Endothelial cell of umbilical vein (primary cell): ENCODE data around the gene KIF26A. TPM values are rescaled to one million over a fixed set of nuclear protein-coding genes. Genes with fewer than 3 reads are reported as not detected.

Experiments
- BruUV-seq: library from RNA; stranded (reverse); fragments of 400-500 nt; replicated peaks from 2 replicates; lab custom pipeline; 2021; lab: Mats Ljungman, UMichigan
- CTCF ChIA-PET: fragments of 300-600, 350-600 bp; sonication (Branson Sonifier 250); formaldehyde crosslinking; loops from one replicate; lab custom pipeline; 2021; ENCODE audit warnings: antibody characterized with exemption, inconsistent platforms; lab: Charles Lee
- POLR2A ChIA-PET: fragments of 300-600, 350-600 bp; sonication (Branson Sonifier 250); formaldehyde crosslinking; loops from one replicate; lab custom pipeline; 2021; ENCODE audit warnings: antibody characterized with exemption, inconsistent platforms; lab: Charles Lee
- DNase-seq: peaks from one replicate; pipeline ENCODE4 v3.0.0-alpha.2; 2011; ENCODE audit warnings: low read depth, low spot score
- FAIRE-seq: peaks from 2 replicates; lab custom pipeline; 2011; peaks lifted over from hg19 to GRCh38; lab: Jason Lieb, UNC
- H2AFZ ChIP-seq: 2 replicates; pipeline ENCODE4 v1.6.0; 2012; ENCODE audit warnings: low read depth, low read length, control low read depth, inconsistent platforms
- H3K27ac ChIP-seq: 2 replicates; pipeline ENCODE4 v1.5.1; 2011; ENCODE audit warnings: low read depth, mild to moderate bottlenecking, control low read depth, low read length, moderate library complexity; ENCODE audit not compliant: insufficient read depth
- H3K27me3 ChIP-seq, 2 experiments: 2 replicates each; pipeline versions ENCODE4 v1.6.0 to v1.6.1; 2011; ENCODE audit warnings: low read length in 2 of 2, mixed read lengths in 1 of 2; ENCODE audit not compliant: control insufficient read depth in 2 of 2, insufficient read depth in 2 of 2
- H3K36me3 ChIP-seq, 2 experiments: 2 replicates in 1 of 2; 3 replicates in 1 of 2; pipeline ENCODE4 v1.5.1; 2011; ENCODE audit warnings: low read length in 2 of 2, mild to moderate bottlenecking in 1 of 2, moderate library complexity in 1 of 2; ENCODE audit not compliant: control insufficient read depth in 2 of 2, insufficient read depth in 2 of 2; ENCODE audit errors: extremely low read depth in 1 of 2
- H3K4me1 ChIP-seq: 3 replicates; pipeline ENCODE4 v1.5.1; 2011; ENCODE audit warnings: mild to moderate bottlenecking, low read length; ENCODE audit not compliant: control insufficient read depth, insufficient read depth; ENCODE audit errors: extremely low read depth
- H3K4me2 ChIP-seq: 2 replicates; pipeline ENCODE4 v1.6.1; 2011; ENCODE audit warnings: low read length, control low read depth, mixed read lengths; ENCODE audit not compliant: insufficient read depth
- H3K4me3 ChIP-seq, 3 experiments: fragments of 200-600 bp in 1 of 3; sonication (generic), shearing (Covaris generic) in 1 of 3; replicated peaks in 1 of 3; 2 replicates each; pipeline ENCODE4 v1.5.1; 2011 to 2016; ENCODE audit warnings: control low read depth in 3 of 3, low read length in 3 of 3, mild to moderate bottlenecking in 2 of 3, inconsistent platforms in 1 of 3, low read depth in 1 of 3, moderate library complexity in 1 of 3; ENCODE audit not compliant: insufficient read depth in 1 of 3
- H3K79me2 ChIP-seq: 2 replicates; pipeline ENCODE4 v1.6.0; 2012; ENCODE audit warnings: low read length, inconsistent platforms; ENCODE audit not compliant: control insufficient read depth, insufficient read depth
- H3K9ac ChIP-seq: replicated peaks from 2 replicates; pipeline ENCODE3; 2011; ENCODE audit warnings: low read length, control low read depth; ENCODE audit not compliant: insufficient read depth; ENCODE audit errors: extremely low read depth
- H3K9me1 ChIP-seq: replicated peaks from 3 replicates; pipeline ENCODE4 v1.6.0; 2011; ENCODE audit warnings: mild to moderate bottlenecking, low read length; ENCODE audit not compliant: control insufficient read depth, insufficient read depth; ENCODE audit errors: extremely low read depth
- H3K9me3 ChIP-seq: replicated peaks from 2 replicates; pipeline ENCODE4 v1.5.1; 2012; ENCODE audit warnings: low read length, inconsistent platforms; ENCODE audit not compliant: control insufficient read depth, insufficient read depth
- H4K20me1 ChIP-seq: replicated peaks from 2 replicates; pipeline ENCODE3; 2011; ENCODE audit warnings: mild to moderate bottlenecking, low read length; ENCODE audit not compliant: control insufficient read depth, insufficient read depth; ENCODE audit errors: extremely low read depth
- CTCF ChIP-seq, 2 donors: IDR thresholded peaks; 1 replicate in 1 of 2; 2 replicates in 1 of 2; pipeline ENCODE4 v1.5.1; 2011; ENCODE audit warnings: low read length in 2 of 2, mild to moderate bottlenecking in 2 of 2, moderate library complexity in 2 of 2, control low read depth in 1 of 2, inconsistent platforms in 1 of 2, low read depth in 1 of 2; ENCODE audit not compliant: insufficient read depth in 1 of 2; ENCODE audit errors: extremely low read depth in 1 of 2
- EZH2 ChIP-seq: IDR thresholded peaks from 2 replicates; pipeline ENCODE4 v1.6.1; 2012; ENCODE audit warnings: borderline replicate concordance, low read depth, mild to moderate bottlenecking, moderate library complexity, low read length, inconsistent platforms; ENCODE audit not compliant: severe bottlenecking
- FOS ChIP-seq: IDR thresholded peaks from 2 replicates; pipeline ENCODE4 v1.6.1; 2011; ENCODE audit warnings: mild to moderate bottlenecking, low read length, moderate library complexity, borderline replicate concordance; ENCODE audit not compliant: insufficient read depth
- GATA2 ChIP-seq: IDR thresholded peaks from 2 replicates; pipeline ENCODE4 v1.7.0; 2011; ENCODE audit warnings: low read depth, mild to moderate bottlenecking, moderate library complexity, mixed read lengths, low read length; ENCODE audit not compliant: insufficient read length, insufficient read depth
- JUN ChIP-seq: IDR thresholded peaks from 2 replicates; pipeline ENCODE4 v1.6.1; 2011; ENCODE audit warnings: borderline replicate concordance, low read depth; ENCODE audit not compliant: insufficient read length, insufficient read depth
- MAX ChIP-seq: IDR thresholded peaks from 2 replicates; pipeline ENCODE4 v1.6.1; 2011; ENCODE audit not compliant: insufficient read depth, insufficient read length
- MYC ChIP-seq: IDR thresholded peaks from one replicate; pipeline ENCODE4 v1.6.1; 2011; ENCODE audit warnings: mild to moderate bottlenecking, low read depth, low read length
- POLR2A ChIP-seq: IDR thresholded peaks from 2 replicates; pipeline ENCODE4 v1.6.1; 2012; ENCODE audit warnings: low read depth, mild to moderate bottlenecking, control low read depth, low read length
- POLR2AphosphoS5 ChIP-seq: IDR thresholded peaks from 2 replicates; pipeline ENCODE4 v1.6.1; 2012; ENCODE audit warnings: low read depth, mild to moderate bottlenecking, control low read depth, low read length, moderate library complexity; ENCODE audit not compliant: insufficient read depth
- dilution Hi-C: fragments of 300-500 bp; cut with MboI; formaldehyde crosslinking; loops from one replicate; pipeline ENCODE4 v1.15.0; 2019; ENCODE audit warnings: low sequenced_read_pairs; ENCODE audit not compliant: extremely low pct_ligation_motif_present
- intact Hi-C: fragments of 100-400 bp; cut with micrococcal nuclease; formaldehyde crosslinking; loops from one replicate; pipeline ENCODE4 v1.10.0; 2022
- polyA plus RNA-seq, 4 experiments: library from polyadenylated mRNA; depleted of rRNA in 3 of 4; stranded (reverse) in 3 of 4; unstranded in 1 of 4; fragments of >200 nt; gene quantifications; 2 replicates each; pipeline versions ENCODE4 v1.2.1 to v1.2.3, GENCODE V29; 2011 to 2012; ENCODE audit warnings: missing spikeins in 1 of 4
- total RNA-seq: library from RNA; stranded (reverse); gene quantifications from 2 replicates; pipeline ENCODE4 v1.2.3, GENCODE V29; 2021

KIF26A gene
- total and polyA plus RNA-seq, 2 donors (not counting 3 experiments of a cell fraction or from before 2014, with no cell fraction given): 3.6 to 10.7 TPM

DNA sequence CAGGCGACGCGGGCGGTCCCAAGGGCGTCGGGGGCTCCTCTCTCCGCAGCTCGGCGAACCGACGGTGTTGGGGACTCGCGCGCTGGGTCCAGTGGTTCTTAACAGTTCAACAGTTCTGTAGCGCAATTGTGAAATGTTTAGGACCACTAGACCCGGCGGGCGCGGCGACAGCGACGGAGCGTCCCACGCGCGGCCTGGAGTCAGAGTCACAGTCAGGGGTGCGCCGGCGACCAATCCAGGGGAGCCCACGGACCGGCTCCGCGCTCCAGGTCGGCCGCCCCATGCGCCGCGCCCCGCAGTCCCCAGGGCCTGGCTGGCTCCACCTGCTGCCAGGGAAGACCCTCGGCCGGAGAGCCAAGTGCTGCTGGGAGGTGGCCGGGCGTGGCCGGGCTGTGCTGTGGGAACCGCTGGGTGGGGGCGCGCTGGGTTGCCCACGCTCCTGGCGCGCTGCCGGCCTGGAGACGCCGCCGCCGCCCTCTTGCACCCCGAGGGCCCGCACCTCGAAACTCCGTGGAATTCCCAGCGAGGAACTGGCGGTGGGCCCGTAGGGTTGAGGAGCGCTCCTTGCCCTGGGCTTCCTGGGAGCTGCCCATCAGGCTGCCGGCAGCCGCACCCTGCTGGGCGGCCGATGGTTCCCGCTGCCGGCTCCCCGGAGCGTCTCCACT, 20.9 kb upstream of the KIF26A start:
- dilution Hi-C loops (no loop called here), intact Hi-C loops (no loop called here)
- no peak overlapping the region for H3K4me2 ChIP-seq
- no peak overlapping the region for H3K4me3 ChIP-seq
- TF ChIP-seq FOS (no peak), EZH2 (peak; percentile 60)
- POLR2A ChIA-PET: no interaction called here
- no peaks in the 10 kb centered on the region for H3K9me1 ChIP-seq
- no peaks in the 10 kb centered on the region for H4K20me1 ChIP-seq
- H3K4me1 ChIP-seq: no peaks in the 10 kb centered on the region
- H3K36me3 ChIP-seq: no peaks in the 10 kb centered on the region
- no peak overlapping the region for H3K9ac ChIP-seq
- no peaks in the 10 kb centered on the region for H3K9me3 ChIP-seq
- no peaks in the 10 kb centered on the region for H3K79me2 ChIP-seq
- CTCF ChIA-PET: no interaction called here
- no peak overlapping the region for H3K27ac ChIP-seq
- H2AFZ ChIP-seq: no peak overlapping the region
- peaks cover 28% of the 10 kb centered on the region in 2 experiments for H3K27me3 ChIP-seq
- BruUV-seq: no TSS peak
- DNase-seq: no peak
- FAIRE-seq: no peak

GRCh38 chr14:104118006-104118844, 20.2 kb upstream of the KIF26A start:
- intact Hi-C loops: no loop called here
- peaks cover 28% of the 10 kb centered on the region in 2 experiments for H3K27me3 ChIP-seq
- H3K4me1 ChIP-seq: no peaks in the 10 kb centered on the region
- H3K9ac ChIP-seq: no peak overlapping the region
- DNase-seq: no peak
- H3K79me2 ChIP-seq: no peaks in the 10 kb centered on the region
- no peak overlapping the region for H3K4me2 ChIP-seq
- no peaks in the 10 kb centered on the region for H3K36me3 ChIP-seq
- no peaks in the 10 kb centered on the region for H3K9me1 ChIP-seq
- TF ChIP-seq EZH2: no peak
- no peak for TF ChIP-seq CTCF (IDR thresholded peaks at IDR 0.05; ENCODE audit: extremely low read depth in 1 of 2, insufficient read depth in 1 of 2, low read depth in 1 of 2, low read length in 2 of 2)
- no peak for TF ChIP-seq GATA2
- TF ChIP-seq POLR2A: no peak
- no peak for TF ChIP-seq MAX
- TF ChIP-seq JUN: no peak
- no peak for TF ChIP-seq FOS
- TF ChIP-seq MYC: no peak
- no peak for TF ChIP-seq POLR2AphosphoS5
- BruUV-seq: no TSS peak
- ChIA-PET CTCF (interaction anchor here (1.0 kb wide), 1 partner anchor 19 kb away, joined by 4 read pairs; no protein-coding TSS in a partner anchor), POLR2A (no interaction called here)
- H3K27ac ChIP-seq: no peak overlapping the region
- FAIRE-seq: no peak
- dilution Hi-C loops: no loop called here
- no peaks in the 10 kb centered on the region for H3K9me3 ChIP-seq
- H4K20me1 ChIP-seq: no peaks in the 10 kb centered on the region
- H2AFZ ChIP-seq: no peak overlapping the region
- no peak overlapping the region for H3K4me3 ChIP-seq
